ENCODE data around the gene MFSD1. TPM values are rescaled to one million over a fixed set of nuclear protein-coding genes. Genes with fewer than 3 reads are reported as not detected.

Gene MFSD1
- total RNA-seq, 1 donor from 2014 or later = 27.3 TPM

- ATAC-seq (ENCODE audit: poor library complexity) = peak; percentile 39
- DNase-seq = no peak
- intact Hi-C loops (cut with DNase I) = no loop called here
Observed at GRCh38 chr3:158802409-158803268, 785 bp downstream of the MFSD1 start.

GRCh38 chr3:158804441-158804840 is 2.6 kb downstream of the MFSD1 start:
- no peak for DNase-seq
- intact Hi-C loops (cut with DNase I) = no loop called here
- no peak for ATAC-seq (ENCODE audit: poor library complexity)

GRCh38 chr3:158808697-158809096 is 6.8 kb downstream of the MFSD1 start:
- intact Hi-C loops (cut with DNase I) = no loop called here
- ATAC-seq (ENCODE audit: poor library complexity) (no peak), DNase-seq (no peak)

GRCh38 chr3:158809642-158810041 is 7.8 kb downstream of the MFSD1 start:
- no peak for DNase-seq
- ATAC-seq (ENCODE audit: poor library complexity) = peak; percentile 69
- intact Hi-C loops (cut with DNase I) = no loop called here

GRCh38 chr3:158810823-158811724 is 9.2 kb downstream of the MFSD1 start:
- DNase-seq (no peak), ATAC-seq (ENCODE audit: poor library complexity) (peak; percentile 66)
- intact Hi-C loops (cut with DNase I) = no loop called here

- intact Hi-C loops (cut with DNase I) = no loop called here
- DNase-seq (no peak), ATAC-seq (ENCODE audit: poor library complexity) (peak; percentile 61)
Observed at GRCh38 chr3:158819282-158819681, 17.4 kb downstream of the MFSD1 start.

- DNase-seq = no peak
- ATAC-seq (ENCODE audit: poor library complexity) = no peak
- intact Hi-C loops (cut with DNase I) = no loop called here
Observed at GRCh38 chr3:158820521-158820920, 18.7 kb downstream of the MFSD1 start.

GRCh38 chr3:158821847-158822246 is 20.0 kb downstream of the MFSD1 start:
- intact Hi-C loops (cut with DNase I) = no loop called here
- DNase-seq (no peak), ATAC-seq (ENCODE audit: poor library complexity) (no peak)

GRCh38 chr3:158823426-158823825 is 21.6 kb downstream of the MFSD1 start:
- no peak for DNase-seq
- ATAC-seq (ENCODE audit: poor library complexity) = no peak
- intact Hi-C loops (cut with DNase I) = no loop called here

GRCh38 chr3:158827773-158828172 is 25.9 kb downstream of the MFSD1 start:
- intact Hi-C loops (cut with DNase I) = no loop called here
- no peak for DNase-seq

GRCh38 chr3:158830391-158830790 is 28.5 kb downstream of the MFSD1 start:
- no peak for ATAC-seq (ENCODE audit: poor library complexity)
- intact Hi-C loops (cut with DNase I) = no loop called here
- no peak for DNase-seq

More at GRCh38 chr3:158827773-158828172, 25.9 kb downstream of the MFSD1 start:
- ATAC-seq (ENCODE audit: poor library complexity) = no peak

- intact Hi-C loops (cut with DNase I) = no loop called here
- DNase-seq = no peak
- no peak for ATAC-seq (ENCODE audit: poor library complexity)
Observed at GRCh38 chr3:158831861-158832260, 30.0 kb downstream of the MFSD1 start.

GRCh38 chr3:158835631-158836030 is 33.8 kb downstream of the MFSD1 start:
- DNase-seq (no peak), ATAC-seq (ENCODE audit: poor library complexity) (no peak)
- intact Hi-C loops (cut with DNase I) = no loop called here

GRCh38 chr3:158836312-158836711 is 34.5 kb downstream of the MFSD1 start:
- DNase-seq = no peak
- intact Hi-C loops (cut with DNase I) = no loop called here
- ATAC-seq (ENCODE audit: poor library complexity) = no peak

GRCh38 chr3:158837240-158837639 is 35.4 kb downstream of the MFSD1 start:
- no peak for ATAC-seq (ENCODE audit: poor library complexity)
- DNase-seq = no peak
- intact Hi-C loops (cut with DNase I) = no loop called here

GRCh38 chr3:158839966-158840365 is 38.1 kb downstream of the MFSD1 start:
- ATAC-seq (ENCODE audit: poor library complexity) = no peak
- no peak for DNase-seq
- intact Hi-C loops (cut with DNase I) = no loop called here

- DNase-seq (no peak), ATAC-seq (ENCODE audit: poor library complexity) (no peak)
- intact Hi-C loops (cut with DNase I) = no loop called here
Observed at GRCh38 chr3:158841387-158841786, 39.5 kb downstream of the MFSD1 start.

GRCh38 chr3:158842976-158843375 is 41.1 kb downstream of the MFSD1 start:
- DNase-seq (no peak), ATAC-seq (ENCODE audit: poor library complexity) (no peak)
- intact Hi-C loops (cut with DNase I) = no loop called here

GRCh38 chr3:158845765-158846350 is 44.0 kb downstream of the MFSD1 start:
- intact Hi-C loops (cut with DNase I) = loop anchor here (2.0 kb wide), 1 partner anchor 415 kb away; no protein-coding TSS in a partner anchor
- ATAC-seq (ENCODE audit: poor library complexity) (peak; percentile 53), DNase-seq (no peak)
